Muscle of arm (tissue), 14 donors: ENCODE results near the gene AP1M1. TPM values are rescaled to one million over a fixed set of nuclear protein-coding genes. Genes with fewer than 3 reads are reported as not detected.

Experiments used
- DNase-seq: peaks from one replicate; pipeline ENCODE4 v3.0.0-alpha.2; 2013
- long read RNA-seq, 11 donors: transcript quantifications; one replicate each; lab custom pipeline, GENCODE V29; 2026
- polyA plus RNA-seq, 12 donors: library from polyadenylated mRNA; unstranded; fragments of 120-200 nt; gene quantifications; one replicate each; pipeline ENCODE4 v1.2.1, GENCODE V29; 2013; ENCODE audit not compliant: insufficient read length in 12 of 12

Gene AP1M1
- polyA plus RNA-seq: 10 to 100 TPM in 11 of 12 donors, not detected in 1; 33.0 to 94.9 (median 41.2) TPM
- long read RNA-seq, donor 1, full-length matches to known transcripts: 17 of 17 reads
- long read RNA-seq, donor 1, partial matches to known transcripts: 0 of 17 reads
- long read RNA-seq, donor 1, other reads (novel, unspliced or antisense): 0 of 17 reads
- long read RNA-seq, donor 2, full-length matches to known transcripts: 29 of 29 reads
- long read RNA-seq, donor 2, partial matches to known transcripts: 0 of 29 reads
- long read RNA-seq, donor 2, other reads (novel, unspliced or antisense): 0 of 29 reads
- long read RNA-seq, donor 3, full-length matches to known transcripts: 14 of 14 reads
- long read RNA-seq, donor 3, partial matches to known transcripts: 0 of 14 reads
- long read RNA-seq, donor 3, other reads (novel, unspliced or antisense): 0 of 14 reads
- long read RNA-seq, donor 4, full-length matches to known transcripts: 10 of 10 reads
- long read RNA-seq, donor 4, partial matches to known transcripts: 0 of 10 reads
- long read RNA-seq, donor 4, other reads (novel, unspliced or antisense): 0 of 10 reads
- long read RNA-seq, donor 5, full-length matches to known transcripts: 11 of 11 reads
- long read RNA-seq, donor 5, partial matches to known transcripts: 0 of 11 reads
- long read RNA-seq, donor 5, other reads (novel, unspliced or antisense): 0 of 11 reads
- long read RNA-seq, donor 6, full-length matches to known transcripts: 7 of 7 reads
- long read RNA-seq, donor 6, partial matches to known transcripts: 0 of 7 reads
- long read RNA-seq, donor 6, other reads (novel, unspliced or antisense): 0 of 7 reads
- long read RNA-seq, donor 7, full-length matches to known transcripts: 7 of 7 reads
- long read RNA-seq, donor 7, partial matches to known transcripts: 0 of 7 reads
- long read RNA-seq, donor 7, other reads (novel, unspliced or antisense): 0 of 7 reads
- long read RNA-seq, donor 8, full-length matches to known transcripts: 26 of 26 reads
- long read RNA-seq, donor 8, partial matches to known transcripts: 0 of 26 reads
- long read RNA-seq, donor 8, other reads (novel, unspliced or antisense): 0 of 26 reads
- long read RNA-seq, donor 9, full-length matches to known transcripts: 8 of 8 reads
- long read RNA-seq, donor 9, partial matches to known transcripts: 0 of 8 reads
- long read RNA-seq, donor 9, other reads (novel, unspliced or antisense): 0 of 8 reads
- long read RNA-seq, donor 10, full-length matches to known transcripts: 19 of 25 reads
- long read RNA-seq, donor 10, partial matches to known transcripts: 6 of 25 reads
- long read RNA-seq, donor 10, other reads (novel, unspliced or antisense): 0 of 25 reads
- long read RNA-seq, donor 11, full-length matches to known transcripts: 9 of 9 reads
- long read RNA-seq, donor 11, partial matches to known transcripts: 0 of 9 reads
- long read RNA-seq, donor 11, other reads (novel, unspliced or antisense): 0 of 9 reads

- DNase-seq: peak; percentile 98
Measured at GRCh38 chr19:16197622-16198369, at the start of gene AP1M1. AP1M1 (plus strand) TSS chr19:16197911; CDS start chr19:16198027, 116 bp downstream.

GRCh38 chr19:16148443-16149229, 49.1 kb upstream of the AP1M1 start:
- DNase-seq: no peak

DNA sequence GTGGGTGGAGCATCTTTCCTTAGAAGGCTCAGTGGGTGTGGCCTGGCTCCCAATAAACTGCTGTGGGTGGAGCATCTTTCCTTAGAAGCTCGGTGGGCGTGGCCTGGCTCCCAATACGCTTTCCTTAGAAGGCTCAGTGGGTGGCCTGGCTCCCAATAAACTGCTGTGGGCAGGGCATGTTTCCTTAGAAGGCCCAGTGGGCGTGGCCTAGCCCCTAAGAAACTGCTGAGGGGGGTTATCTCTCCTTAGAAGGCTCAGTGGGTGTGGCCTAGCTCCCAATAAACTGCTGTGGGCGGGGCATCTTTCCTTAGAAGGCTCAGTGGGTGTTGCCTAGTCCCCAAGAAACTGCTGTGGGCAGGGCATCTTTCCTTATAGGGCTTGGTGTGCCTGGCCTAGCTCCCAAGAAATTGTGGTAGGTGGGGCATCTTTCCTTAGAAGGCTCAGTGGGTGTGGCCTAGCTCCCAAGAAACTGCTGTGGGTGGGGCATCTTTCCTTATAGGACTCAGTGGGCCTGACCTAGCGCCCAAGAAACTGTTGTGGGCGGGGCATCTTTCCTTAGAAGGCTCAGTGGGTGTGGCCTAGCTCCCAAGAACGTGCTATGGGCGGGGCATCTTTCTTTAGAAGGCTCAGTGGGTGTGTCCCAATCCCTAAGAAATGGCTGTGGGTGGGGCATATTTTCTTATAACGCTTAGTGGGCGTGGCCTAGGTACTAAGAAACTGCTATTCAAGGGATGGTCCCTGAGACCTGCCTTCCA, 44.0 kb upstream of the AP1M1 start:
- DNase-seq: no peak

GRCh38 chr19:16154557-16154956, 43.2 kb upstream of the AP1M1 start:
- no peak for DNase-seq

DNA sequence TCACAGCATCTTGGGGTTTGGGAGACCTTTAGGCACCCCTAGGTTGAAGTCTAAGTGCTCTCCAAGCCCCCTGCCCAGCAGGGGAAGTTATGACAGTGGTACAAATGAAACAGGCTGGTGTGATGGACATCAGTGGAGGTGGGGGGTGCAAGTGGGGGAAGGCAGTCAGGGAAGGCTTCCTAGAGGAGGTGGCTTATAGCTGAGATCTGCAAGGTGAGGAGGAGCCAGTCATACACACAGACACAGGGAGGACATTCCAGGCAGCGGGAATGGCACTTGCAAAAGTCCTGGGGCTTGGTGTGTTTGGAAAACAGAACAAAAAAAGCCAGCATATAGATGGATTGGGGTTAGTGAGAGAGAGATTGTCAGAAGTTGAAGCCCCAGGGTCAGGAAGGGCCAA, 42.6 kb upstream of the AP1M1 start:
- no peak for DNase-seq

DNA sequence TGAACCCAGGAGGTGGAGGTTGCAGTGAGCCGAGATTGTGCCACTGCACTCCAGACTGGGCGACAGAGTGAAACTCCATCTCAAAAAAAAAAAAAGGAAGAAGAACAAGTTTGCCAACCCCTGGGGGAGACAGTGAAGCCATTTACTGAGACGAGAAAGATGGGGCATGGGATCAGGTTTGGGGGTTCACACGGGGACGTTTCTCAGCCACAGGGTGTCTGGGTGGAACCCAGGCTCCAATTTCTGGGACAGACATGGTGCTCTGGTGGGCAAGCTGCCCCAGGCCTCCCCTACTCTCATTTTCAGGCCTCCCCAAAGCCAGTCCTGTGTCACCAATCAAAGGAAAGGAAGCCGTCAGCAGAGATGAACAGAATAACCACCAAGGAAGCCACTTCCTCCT, 40.8 kb upstream of the AP1M1 start:
- no peak for DNase-seq

GRCh38 chr19:16157601-16158000, 40.1 kb upstream of the AP1M1 start:
- no peak for DNase-seq

GRCh38 chr19:16159655-16160054, 38.1 kb upstream of the AP1M1 start:
- DNase-seq: no peak

DNA sequence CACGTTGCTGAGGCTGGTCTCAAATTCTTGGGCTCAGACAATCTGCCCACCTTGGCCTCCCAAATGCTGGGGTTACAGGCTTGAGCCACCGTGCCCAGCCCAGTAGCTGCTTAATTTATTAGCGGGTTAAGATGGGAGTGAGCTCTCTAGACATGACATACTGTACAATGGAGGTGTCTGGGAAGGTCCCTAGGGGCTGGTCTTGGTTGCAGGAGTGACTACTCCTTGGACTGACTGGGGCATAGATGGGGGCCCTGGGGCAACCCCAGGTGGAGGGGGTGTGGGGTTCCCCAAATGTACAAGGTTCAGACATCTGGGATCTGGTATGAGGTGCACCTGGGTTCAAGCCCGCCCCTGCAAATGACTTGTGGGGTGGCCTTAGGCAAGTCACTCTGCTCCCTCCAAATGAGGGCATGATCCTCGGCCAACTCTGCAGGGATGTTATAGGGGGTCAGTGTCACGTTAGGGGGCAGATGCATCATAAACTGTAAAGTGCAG, 37.2 kb upstream of the AP1M1 start:
- no peak for DNase-seq

DNA sequence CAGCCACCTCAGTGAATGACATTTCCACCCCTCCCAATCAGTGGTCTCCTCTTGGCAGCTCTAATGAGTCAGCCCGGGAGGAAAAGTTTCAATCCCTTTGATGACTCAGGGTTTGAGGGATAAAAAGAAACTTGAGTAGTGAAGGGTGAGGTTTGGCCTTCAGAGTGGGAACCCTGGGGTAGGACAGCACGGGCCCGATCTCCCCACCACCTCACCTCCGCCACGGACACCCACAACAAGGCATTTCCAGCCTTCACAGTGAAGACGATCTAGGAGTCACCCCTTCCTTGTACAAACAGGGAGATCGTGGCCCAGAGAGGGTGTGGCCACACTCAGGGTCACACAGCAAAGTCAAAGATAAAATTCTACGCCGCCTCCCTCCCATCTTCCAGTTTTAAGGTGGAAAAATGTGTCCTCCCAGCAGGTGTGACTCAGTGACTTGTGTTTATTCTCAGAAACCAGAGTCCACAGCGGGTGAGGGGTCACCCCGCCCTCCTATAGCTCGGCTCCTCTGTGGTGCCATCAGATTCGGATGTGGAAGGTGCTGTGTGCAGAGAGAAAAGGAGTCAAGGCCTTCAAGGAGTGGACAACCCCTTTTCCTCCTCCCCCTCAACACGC, 36.7 kb upstream of the AP1M1 start:
- no peak for DNase-seq

GRCh38 chr19:16161840-16162239, 35.9 kb upstream of the AP1M1 start:
- no peak for DNase-seq

DNA sequence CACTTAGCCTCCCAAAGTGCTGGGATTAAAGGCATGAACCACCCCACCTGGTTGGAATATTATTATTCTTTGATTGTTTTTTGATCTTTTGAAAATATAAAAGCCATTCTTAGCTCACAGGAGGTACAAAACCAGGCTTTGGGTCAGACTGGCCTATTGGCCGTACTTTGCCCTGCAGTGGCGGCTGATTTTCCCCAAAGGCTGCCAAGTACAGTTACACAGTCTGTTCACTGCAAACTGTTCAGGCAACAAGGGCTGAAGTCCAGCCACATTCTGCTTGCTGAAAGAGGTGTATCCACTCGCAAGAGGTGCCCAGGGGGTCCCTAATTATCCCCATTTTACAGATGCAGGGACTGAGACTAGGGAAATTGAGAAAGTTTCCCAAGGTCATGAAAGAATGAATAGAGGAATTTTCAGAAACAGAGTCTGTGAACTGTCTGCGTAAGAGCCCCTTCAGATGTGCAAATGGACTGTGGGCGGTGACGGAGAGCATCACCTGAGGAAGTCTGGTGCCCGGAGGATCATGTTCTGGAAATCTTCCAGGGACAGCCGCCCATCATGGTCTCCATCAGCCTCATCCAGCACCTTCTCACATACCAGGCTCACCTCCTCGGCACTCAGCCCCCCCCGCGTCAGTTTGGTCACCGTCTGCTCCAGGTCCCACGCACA, 33.4 kb upstream of the AP1M1 start:
- no peak for DNase-seq

DNA sequence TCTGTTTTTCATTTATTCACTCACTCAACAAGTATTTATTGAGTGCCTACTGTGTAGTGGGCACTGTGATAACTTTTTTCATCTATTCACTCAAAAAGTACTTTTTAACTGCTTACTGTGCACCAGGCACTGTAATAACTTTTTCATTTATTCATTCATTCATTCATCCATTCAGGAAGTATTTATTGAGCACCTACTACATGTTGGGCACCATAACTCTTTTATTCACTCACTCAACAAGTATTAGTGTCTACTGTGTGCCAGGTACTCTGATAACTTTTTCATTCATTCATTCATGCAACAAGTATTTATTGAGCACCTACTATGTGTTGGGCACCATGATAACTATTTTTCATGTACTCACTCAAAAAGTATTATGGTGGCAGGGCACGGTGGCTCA, 31.3 kb upstream of the AP1M1 start:
- no peak for DNase-seq

DNA sequence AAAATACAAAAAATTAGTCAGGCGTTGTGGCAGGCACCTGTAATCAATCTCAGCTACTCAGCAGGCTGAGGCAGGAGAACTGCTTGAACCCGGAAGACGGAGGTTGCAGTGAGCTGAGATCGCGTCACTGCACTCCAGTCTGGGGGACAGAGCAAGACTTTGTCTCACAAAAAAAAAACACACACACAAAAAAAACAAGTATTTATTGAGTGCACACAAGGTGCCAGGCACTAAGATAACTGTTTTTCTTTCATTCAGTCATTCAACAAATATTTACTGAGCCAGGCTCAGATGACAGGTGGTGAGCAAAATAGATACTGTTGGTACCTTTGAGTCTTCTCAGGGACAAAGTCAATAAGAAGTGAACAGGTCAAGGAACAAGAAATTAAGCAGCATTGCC, 30.7 kb upstream of the AP1M1 start:
- no peak for DNase-seq

DNA sequence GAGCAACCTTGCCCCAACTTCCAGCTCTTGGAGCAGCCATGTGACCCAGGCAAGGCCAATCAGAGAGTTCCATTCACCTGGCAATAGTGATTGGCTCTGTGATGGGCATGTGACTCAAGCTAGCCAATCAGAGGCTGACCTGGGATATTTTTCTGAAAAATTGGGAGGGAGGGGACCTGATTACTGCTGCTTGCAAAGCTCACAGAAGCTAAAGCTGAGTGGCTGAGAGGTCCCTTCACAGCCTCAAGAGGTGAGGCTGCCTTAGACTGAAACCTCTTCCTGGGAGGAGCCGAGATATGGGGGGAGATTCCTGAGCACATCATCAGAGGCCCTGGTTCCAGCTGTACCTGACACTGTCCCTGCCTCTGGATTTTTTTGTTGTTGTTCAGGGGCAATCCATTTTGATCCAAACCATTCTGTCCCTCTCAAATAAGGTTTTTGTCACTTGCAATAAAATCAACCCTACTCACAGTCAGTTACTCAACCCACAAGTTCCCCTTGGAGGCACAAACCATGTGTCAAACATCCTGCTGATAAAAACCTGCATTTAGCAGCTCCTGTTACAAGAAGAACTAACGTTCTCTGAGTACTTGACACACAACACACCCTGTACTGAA, 29.1 kb upstream of the AP1M1 start:
- DNase-seq: no peak

- no peak for DNase-seq
Measured at GRCh38 chr19:16170134-16170533, 27.6 kb upstream of the AP1M1 start.

DNA sequence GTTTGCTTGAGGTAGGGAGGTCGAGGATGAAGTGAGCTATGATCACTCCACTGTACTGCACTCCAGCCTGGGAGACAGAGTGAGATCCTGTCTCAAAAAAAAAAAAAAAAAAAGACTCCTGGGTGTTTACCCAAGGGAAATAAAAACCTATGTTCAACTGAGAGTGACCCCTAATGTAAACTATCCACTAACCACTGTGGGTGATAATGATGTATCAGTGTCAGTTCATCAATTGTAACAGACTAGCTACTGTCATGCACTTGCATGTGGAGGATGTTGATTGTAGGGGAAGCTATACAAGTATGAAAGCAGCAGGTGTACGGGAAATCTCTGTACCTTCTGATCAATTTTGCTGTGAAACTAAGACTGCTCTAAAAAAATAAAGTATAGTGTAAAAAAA, 21.8 kb upstream of the AP1M1 start:
- DNase-seq: no peak
